ENCODE results near the gene CYTH1.
A peak's percentile ranks its signal among the peaks of the same experiment; 100 is the strongest.
"Not testable (repeated sequence)": the region's sequence is repeated elsewhere in the genome, so short reads cannot be mapped to it uniquely, and the experiment has no call there.

The CYTH1 gene

GRCh38 chr17:78753316-78754250 is 28.5 kb downstream of the CYTH1 start:
- no peak for FAIRE-seq

DNA sequence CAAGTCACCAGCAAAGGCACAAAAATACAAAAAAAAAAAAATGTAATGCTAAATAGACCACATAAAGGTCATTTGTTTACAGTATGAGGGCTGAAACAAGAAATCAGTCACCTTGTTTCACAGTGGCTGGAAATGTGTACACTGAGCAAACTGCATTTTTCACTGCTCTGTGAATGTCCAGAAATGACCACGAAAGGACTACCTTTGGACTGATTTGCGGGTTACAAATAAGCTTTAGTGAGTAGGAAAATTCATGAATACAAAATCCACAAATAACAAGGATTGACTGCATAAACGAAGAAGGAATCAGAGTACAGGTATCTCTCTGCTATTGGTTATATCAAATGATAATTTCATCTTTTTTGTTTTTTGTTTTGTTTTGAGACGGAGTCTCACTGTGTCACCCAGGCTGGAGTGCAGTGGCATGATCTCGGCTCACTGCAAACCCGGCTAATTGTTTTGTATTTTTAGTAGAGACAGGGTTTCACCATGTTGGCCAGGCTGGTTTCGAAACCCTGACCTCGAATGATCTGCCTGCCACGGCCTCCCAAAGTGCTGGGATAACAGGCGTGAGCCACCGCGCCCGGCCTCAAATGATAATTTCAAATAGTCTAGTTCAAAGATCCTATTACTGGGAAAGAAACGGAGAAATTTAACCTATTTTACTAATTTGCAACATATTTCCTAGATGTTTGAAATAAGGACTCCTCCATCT is 30.5 kb downstream of the CYTH1 start:
- no peak for FAIRE-seq

DNA sequence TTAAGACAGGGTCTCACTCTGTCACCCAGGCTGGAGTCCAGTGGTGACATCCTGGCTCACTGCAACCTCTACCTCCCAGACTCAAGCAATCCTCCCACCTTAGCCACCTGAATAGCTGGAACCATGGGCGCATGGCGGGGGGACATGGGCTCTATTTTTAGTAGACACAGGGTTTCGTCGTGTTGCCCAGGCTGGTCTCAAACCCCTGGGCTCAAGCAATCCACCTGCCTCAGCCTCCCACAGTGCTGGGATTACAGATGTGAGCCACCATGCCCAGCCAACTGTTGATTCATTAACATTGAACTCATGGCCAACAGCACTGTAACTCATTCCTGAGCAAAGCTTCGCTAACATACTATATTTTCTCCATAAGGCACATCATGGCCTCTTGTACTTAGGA is 31.1 kb downstream of the CYTH1 start:
- FAIRE-seq, result not testable (repeated sequence)

GRCh38 chr17:78748730-78749317 is 33.2 kb downstream of the CYTH1 start:
- no peak for FAIRE-seq

DNA sequence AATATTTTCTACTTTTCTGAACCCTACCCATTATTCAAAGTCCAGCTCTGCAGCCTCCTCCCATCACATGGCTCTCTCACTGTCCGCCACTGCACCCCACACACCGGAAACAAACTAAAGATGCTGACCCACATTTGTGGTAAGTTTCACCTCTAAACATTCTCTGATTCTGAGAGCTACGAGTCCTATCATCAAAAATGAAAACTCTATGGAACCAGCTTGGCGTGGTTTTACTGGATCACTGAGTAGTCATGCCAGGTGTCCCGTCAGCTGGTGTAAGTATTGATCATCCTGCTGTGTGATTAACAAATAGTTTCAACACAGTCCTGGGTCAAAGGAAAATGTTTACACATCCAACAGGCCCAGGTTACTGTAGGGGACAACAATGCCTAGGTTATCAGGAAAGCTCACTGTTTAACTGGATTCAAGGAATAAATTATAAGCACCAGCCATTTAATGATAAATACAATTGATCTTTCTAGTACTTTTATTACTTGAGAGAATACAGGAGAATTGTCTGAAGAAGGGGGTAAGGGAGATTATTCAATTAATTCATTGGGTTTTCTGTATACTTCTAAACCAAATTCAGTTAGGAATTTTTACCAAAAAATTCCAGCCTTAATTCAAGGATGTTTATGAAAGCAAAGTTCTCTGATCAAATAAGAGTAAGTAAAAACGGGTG is 33.9 kb downstream of the CYTH1 start:
- FAIRE-seq, result no peak

DNA sequence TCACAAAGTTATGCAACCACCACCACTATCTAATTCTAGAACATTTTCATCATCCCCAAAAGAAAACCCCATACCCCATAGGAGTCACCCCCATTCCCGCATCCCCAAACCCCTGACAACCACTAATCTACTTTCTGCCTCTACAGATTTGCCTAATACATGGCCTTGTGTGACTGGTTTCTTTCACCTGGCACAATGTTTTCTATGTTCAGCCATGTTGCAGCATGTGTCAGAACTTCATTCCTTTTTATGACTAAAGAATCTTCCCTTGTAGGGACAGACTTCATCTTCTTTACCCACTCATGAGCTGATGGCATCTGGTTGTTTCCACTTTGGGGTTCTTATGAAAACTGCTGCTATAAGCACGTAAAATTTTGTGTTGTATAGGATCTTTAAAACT is 34.6 kb downstream of the CYTH1 start:
- FAIRE-seq, result no peak

- FAIRE-seq, result no peak
Observed at GRCh38 chr17:78746949-78747269, 35.2 kb downstream of the CYTH1 start.

DNA sequence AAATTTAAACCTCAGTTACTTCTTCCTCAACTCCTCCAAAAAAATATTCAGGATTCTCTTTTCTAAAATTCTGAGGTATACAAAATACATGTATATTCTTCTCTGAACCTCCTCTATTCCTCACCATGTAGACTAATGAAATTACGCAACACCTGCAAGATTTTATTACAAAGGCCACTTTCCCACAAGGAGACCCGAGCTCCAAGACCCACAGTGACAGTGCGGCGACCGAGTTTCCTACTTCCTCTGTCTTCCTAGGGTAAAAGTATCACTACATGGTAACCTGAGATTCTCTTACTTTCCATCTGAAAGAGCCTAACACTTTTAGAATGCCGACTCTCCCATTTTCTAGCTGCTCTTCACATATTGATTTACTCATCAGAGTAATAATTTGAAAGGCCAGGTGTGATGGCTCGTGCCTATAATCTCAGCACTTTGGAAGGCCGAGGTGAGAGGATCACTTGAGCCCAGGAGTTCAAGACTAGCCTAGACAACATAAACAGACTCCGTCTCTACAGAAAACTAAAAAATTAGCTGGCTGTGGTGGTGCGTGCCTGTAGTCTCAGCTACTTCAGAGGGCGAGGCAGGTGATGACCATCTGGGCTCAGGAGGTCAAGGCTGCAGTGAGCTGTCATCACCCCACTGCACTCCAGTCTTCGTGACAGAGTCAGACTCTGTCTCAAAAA is 35.7 kb downstream of the CYTH1 start:
- FAIRE-seq, result no peak

DNA sequence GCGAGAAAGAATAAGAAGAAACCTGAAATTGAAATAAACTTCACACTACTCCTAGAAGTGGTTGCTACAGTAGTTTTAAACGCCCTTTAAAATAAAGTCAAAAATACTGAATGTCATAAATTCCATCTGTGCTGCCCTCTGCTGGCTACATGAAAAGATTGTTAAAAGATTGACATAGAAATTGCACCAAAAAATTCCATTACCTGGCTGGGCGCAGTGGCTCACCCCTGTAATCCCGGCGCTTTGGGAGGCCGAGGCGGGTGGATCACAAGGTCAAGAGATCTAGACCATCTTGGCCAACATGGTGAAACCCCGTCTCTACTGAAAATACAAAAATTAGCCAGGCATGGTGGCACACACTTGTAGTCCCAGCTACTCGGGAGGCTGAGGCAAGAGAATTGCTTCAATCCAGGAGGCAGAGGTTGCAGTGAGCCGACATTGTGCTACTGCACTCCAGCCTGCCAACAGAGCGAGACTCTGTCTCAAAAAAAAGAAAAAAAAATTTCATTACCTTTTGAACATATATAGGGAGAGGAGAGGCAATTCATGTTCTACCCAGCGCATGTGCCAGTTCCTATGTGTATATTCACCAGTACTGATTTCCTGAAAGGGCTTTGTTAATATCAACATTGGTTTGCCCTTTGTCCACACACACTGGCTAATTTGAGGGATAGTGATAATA is 36.5 kb downstream of the CYTH1 start:
- FAIRE-seq, result peak; percentile 43

GRCh38 chr17:78742901-78743300 is 39.2 kb downstream of the CYTH1 start:
- FAIRE-seq, result no peak

- FAIRE-seq, result no peak
Observed at GRCh38 chr17:78741644-78742284, 40.3 kb downstream of the CYTH1 start.

GRCh38 chr17:78739331-78739931 is 42.6 kb downstream of the CYTH1 start:
- no peak for FAIRE-seq

GRCh38 chr17:78738698-78739097 is 43.4 kb downstream of the CYTH1 start:
- no peak for FAIRE-seq

GRCh38 chr17:78738278-78738677 is 43.8 kb downstream of the CYTH1 start:
- FAIRE-seq, result no peak

GRCh38 chr17:78737332-78737731 is 44.7 kb downstream of the CYTH1 start:
- FAIRE-seq, result no peak

GRCh38 chr17:78736526-78737079 is 45.5 kb downstream of the CYTH1 start:
- no peak for FAIRE-seq

GRCh38 chr17:78735832-78736525 is 46.1 kb downstream of the CYTH1 start:
- FAIRE-seq, result no peak

- no peak for FAIRE-seq
Observed at GRCh38 chr17:78734793-78735641, 47.1 kb downstream of the CYTH1 start.

DNA sequence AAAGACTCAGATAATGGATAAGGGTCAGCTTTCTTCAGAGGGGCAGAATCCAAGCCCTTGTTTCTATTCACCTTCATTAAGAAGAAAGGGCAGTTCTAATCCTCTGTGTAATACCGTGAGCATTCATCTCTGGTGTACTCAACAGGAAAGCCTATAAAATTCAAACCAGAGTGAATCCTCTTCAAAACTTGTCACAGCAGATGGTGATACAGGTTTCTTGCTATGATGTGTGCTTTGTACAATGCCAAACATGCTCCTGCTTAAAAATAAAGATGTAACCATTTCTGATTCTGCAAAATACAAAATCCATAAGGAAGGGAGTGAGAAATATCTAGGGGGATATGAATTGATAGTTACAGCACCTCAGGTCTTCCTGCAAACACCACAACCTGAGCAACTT is 49.7 kb downstream of the CYTH1 start:
- no peak for FAIRE-seq
